Muscle layer of duodenum (tissue), 2 donors: ENCODE results near the gene PER2.

Experiments used
- H3K27ac ChIP-seq: one replicate; pipeline ENCODE4 v1.7.0; 2013; ENCODE audit warnings: mild to moderate bottlenecking, low read length
- H3K27me3 ChIP-seq: one replicate; pipeline ENCODE4 v1.7.0; 2013; ENCODE audit warnings: low read depth, mild to moderate bottlenecking, control low read depth, low read length
- H3K36me3 ChIP-seq, 2 donors: one replicate each; pipeline ENCODE4 v1.7.0; 2013; ENCODE audit warnings: low read length in 2 of 2, control low read depth in 1 of 2, mild to moderate bottlenecking in 1 of 2; ENCODE audit not compliant: insufficient read depth in 2 of 2, control insufficient read depth in 1 of 2
- H3K4me1 ChIP-seq, 2 donors: one replicate each; pipeline ENCODE4 v1.7.0; 2013; ENCODE audit warnings: low read length in 2 of 2, mild to moderate bottlenecking in 2 of 2, control low read depth in 1 of 2, moderate library complexity in 1 of 2; ENCODE audit not compliant: insufficient read depth in 2 of 2, control insufficient read depth in 1 of 2
- H3K4me3 ChIP-seq, 2 donors: one replicate each; pipeline ENCODE4 v1.7.0; 2013; ENCODE audit warnings: low read length in 2 of 2, low read depth in 1 of 2, mild to moderate bottlenecking in 1 of 2
- H3K9me3 ChIP-seq, 2 donors: one replicate each; pipeline ENCODE4 v1.7.0; 2013; ENCODE audit warnings: low read length in 2 of 2, control low read depth in 1 of 2, mild to moderate bottlenecking in 1 of 2; ENCODE audit not compliant: control insufficient read depth in 1 of 2
- donor health status: healthy.

Gene PER2

GRCh38 chr2:238231251-238231793 is 57.1 kb downstream of the PER2 start:
- no peak overlapping the region for H3K27ac ChIP-seq
- H3K4me3 ChIP-seq, result peak overlapping the region; percentile 16 to 65
- H3K27me3 ChIP-seq, result no peaks in the 10 kb centered on the region
- H3K9me3 ChIP-seq, result no peaks in the 10 kb centered on the region
- H3K4me1 ChIP-seq, result peaks cover 0 to 37% of the 10 kb centered on the region in 2 donors
- H3K36me3 ChIP-seq, result no peaks in the 10 kb centered on the region

- Histone ChIP-seq H3K4me3 (peak overlapping the region; percentile 16 to 65), H3K27me3 (no peaks in the 10 kb centered on the region), H3K36me3 (no peaks in the 10 kb centered on the region), H3K4me1 (peaks cover 0 to 43% of the 10 kb centered on the region in 2 donors), H3K27ac (no peak overlapping the region), H3K9me3 (no peaks in the 10 kb centered on the region)
Observed at GRCh38 chr2:238230699-238231098, 57.7 kb downstream of the PER2 start.

GRCh38 chr2:238228700-238229099 is 59.7 kb downstream of the PER2 start:
- no peak overlapping the region for H3K27ac ChIP-seq
- H3K4me3 ChIP-seq, result no peak overlapping the region
- H3K9me3 ChIP-seq, result no peaks in the 10 kb centered on the region
- H3K27me3 ChIP-seq, result no peaks in the 10 kb centered on the region
- H3K4me1 ChIP-seq, result peaks cover 0 to 48% of the 10 kb centered on the region in 2 donors
- H3K36me3 ChIP-seq, result no peaks in the 10 kb centered on the region

GRCh38 chr2:238227587-238228032 is 60.8 kb downstream of the PER2 start:
- no peaks in the 10 kb centered on the region for H3K36me3 ChIP-seq
- H3K27ac ChIP-seq, result no peak overlapping the region
- H3K4me3 ChIP-seq, result no peak overlapping the region
- H3K9me3 ChIP-seq, result no peaks in the 10 kb centered on the region
- no peaks in the 10 kb centered on the region for H3K27me3 ChIP-seq
- peaks cover 0 to 46% of the 10 kb centered on the region in 2 donors for H3K4me1 ChIP-seq

- Histone ChIP-seq H3K27ac (no peak overlapping the region), H3K36me3 (no peaks in the 10 kb centered on the region), H3K4me3 (no peak overlapping the region), H3K9me3 (no peaks in the 10 kb centered on the region), H3K4me1 (peaks cover 0 to 46% of the 10 kb centered on the region in 2 donors), H3K27me3 (no peaks in the 10 kb centered on the region)
Observed at GRCh38 chr2:238226698-238227586, 61.5 kb downstream of the PER2 start.

- H3K4me3 ChIP-seq, result no peak overlapping the region
- H3K4me1 ChIP-seq, result peaks cover 0 to 43% of the 10 kb centered on the region in 2 donors
- H3K9me3 ChIP-seq, result no peaks in the 10 kb centered on the region
- no peaks in the 10 kb centered on the region for H3K36me3 ChIP-seq
- H3K27ac ChIP-seq, result no peak overlapping the region
- no peaks in the 10 kb centered on the region for H3K27me3 ChIP-seq
Observed at GRCh38 chr2:238225911-238226697, 62.3 kb downstream of the PER2 start.

GRCh38 chr2:238225121-238225520 is 63.3 kb downstream of the PER2 start:
- Histone ChIP-seq H3K4me1 (peaks cover 0 to 40% of the 10 kb centered on the region in 2 donors), H3K4me3 (no peak overlapping the region), H3K36me3 (no peaks in the 10 kb centered on the region), H3K9me3 (no peaks in the 10 kb centered on the region), H3K27ac (no peak overlapping the region), H3K27me3 (no peaks in the 10 kb centered on the region)

- Histone ChIP-seq H3K4me1 (peaks cover 0 to 33% of the 10 kb centered on the region in 2 donors), H3K9me3 (no peaks in the 10 kb centered on the region), H3K27me3 (no peaks in the 10 kb centered on the region), H3K4me3 (no peak overlapping the region), H3K36me3 (no peaks in the 10 kb centered on the region), H3K27ac (no peak overlapping the region)
Observed at GRCh38 chr2:238224356-238225035, 63.9 kb downstream of the PER2 start.

- Histone ChIP-seq H3K36me3 (no peaks in the 10 kb centered on the region), H3K4me1 (peaks cover 0 to 11% of the 10 kb centered on the region in 2 donors), H3K27me3 (no peaks in the 10 kb centered on the region), H3K27ac (no peak overlapping the region), H3K4me3 (no peak overlapping the region), H3K9me3 (no peaks in the 10 kb centered on the region)
Observed at GRCh38 chr2:238220892-238221521, 67.4 kb downstream of the PER2 start.

- no peak overlapping the region for H3K27ac ChIP-seq
- no peaks in the 10 kb centered on the region for H3K27me3 ChIP-seq
- no peaks in the 10 kb centered on the region for H3K9me3 ChIP-seq
- peaks cover 0 to 5% of the 10 kb centered on the region in 2 donors for H3K4me1 ChIP-seq
- H3K36me3 ChIP-seq, result no peaks in the 10 kb centered on the region
- H3K4me3 ChIP-seq, result no peak overlapping the region
Observed at GRCh38 chr2:238220274-238220891, 68.0 kb downstream of the PER2 start.
